H1 (cell line): ENCODE measurements around the gene ALDH3A1. TPM values are rescaled to one million over a fixed set of nuclear protein-coding genes. Genes with fewer than 3 reads are reported as not detected.

ENCODE experiments used
- BACH1 ChIP-seq: IDR thresholded peaks from 2 replicates; pipeline ENCODE4 v1.6.1; 2012; ENCODE audit warnings: low read length, improper control_type of control experiment
- CEBPB ChIP-seq: IDR thresholded peaks from 2 replicates; pipeline ENCODE4 v1.6.1; 2012; ENCODE audit warnings: low read depth, low read length
- EZH2 ChIP-seq: fragments of 200-600 bp; sonication (generic); IDR thresholded peaks from 2 replicates; pipeline ENCODE4 v1.7.1; 2012; ENCODE audit warnings: low read depth, mild to moderate bottlenecking, moderate library complexity, low read length, inconsistent platforms; ENCODE audit not compliant: severe bottlenecking
- polyA plus RNA-seq, 7 experiments: library from polyadenylated mRNA; depleted of rRNA in 3 of 7; stranded (reverse) in 5 of 7; unstranded in 2 of 7; fragments of >200 nt in 5 of 7; fragments of 200-250 nt in 2 of 7; gene quantifications; 1 replicate in 5 of 7; 2 replicates in 1 of 7; 4 replicates in 1 of 7; pipeline versions ENCODE4 v1.2.1 to v1.2.3, GENCODE V29; 2011 to 2013; ENCODE audit warnings: missing spikeins in 2 of 7, mixed read lengths in 2 of 7
- total RNA-seq: library from RNA; stranded (reverse); fragmentation: NEBNext Ultra II Directional; extraction: Animal tissue kit (Norgen Biotek cat#: 25700); gene quantifications from 2 replicates; pipeline ENCODE4 v1.2.1, GENCODE V29; 2021
- TF ChIP-seq, protein P1 (sequence below): fragments of 300-600 bp; sonication (generic); IDR thresholded peaks from 2 replicates; pipeline ENCODE4 v1.7.1; 2012; ENCODE audit warnings: low read length, moderate library complexity, mild to moderate bottlenecking, inconsistent platforms; ENCODE audit not compliant: insufficient replicate concordance

Gene ALDH3A1
- total and polyA plus RNA-seq, 2 of the 8 experiments (the other 6 are each of a cell fraction or from before 2014, with no cell fraction given): 0.37 to 1.4 TPM

DNA sequence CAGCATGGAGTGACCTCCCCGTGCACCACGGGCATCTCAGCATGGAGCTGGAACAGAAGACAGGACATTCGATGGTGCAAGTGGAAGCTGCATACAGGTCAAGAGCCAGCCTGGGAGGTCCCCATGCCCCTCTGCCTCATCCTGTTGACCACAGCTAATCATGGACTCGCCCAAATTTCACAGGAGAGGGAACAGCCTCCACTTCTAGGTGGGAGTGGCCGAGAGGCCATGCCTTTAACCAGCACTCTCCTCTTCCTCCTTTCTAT, 28.0 kb downstream of the ALDH3A1 start (continued):
- TF ChIP-seq CEBPB: no peak
- no peak for TF ChIP-seq EZH2
- TF ChIP-seq BACH1: no peak
- TF ChIP-seq, protein P1, sequence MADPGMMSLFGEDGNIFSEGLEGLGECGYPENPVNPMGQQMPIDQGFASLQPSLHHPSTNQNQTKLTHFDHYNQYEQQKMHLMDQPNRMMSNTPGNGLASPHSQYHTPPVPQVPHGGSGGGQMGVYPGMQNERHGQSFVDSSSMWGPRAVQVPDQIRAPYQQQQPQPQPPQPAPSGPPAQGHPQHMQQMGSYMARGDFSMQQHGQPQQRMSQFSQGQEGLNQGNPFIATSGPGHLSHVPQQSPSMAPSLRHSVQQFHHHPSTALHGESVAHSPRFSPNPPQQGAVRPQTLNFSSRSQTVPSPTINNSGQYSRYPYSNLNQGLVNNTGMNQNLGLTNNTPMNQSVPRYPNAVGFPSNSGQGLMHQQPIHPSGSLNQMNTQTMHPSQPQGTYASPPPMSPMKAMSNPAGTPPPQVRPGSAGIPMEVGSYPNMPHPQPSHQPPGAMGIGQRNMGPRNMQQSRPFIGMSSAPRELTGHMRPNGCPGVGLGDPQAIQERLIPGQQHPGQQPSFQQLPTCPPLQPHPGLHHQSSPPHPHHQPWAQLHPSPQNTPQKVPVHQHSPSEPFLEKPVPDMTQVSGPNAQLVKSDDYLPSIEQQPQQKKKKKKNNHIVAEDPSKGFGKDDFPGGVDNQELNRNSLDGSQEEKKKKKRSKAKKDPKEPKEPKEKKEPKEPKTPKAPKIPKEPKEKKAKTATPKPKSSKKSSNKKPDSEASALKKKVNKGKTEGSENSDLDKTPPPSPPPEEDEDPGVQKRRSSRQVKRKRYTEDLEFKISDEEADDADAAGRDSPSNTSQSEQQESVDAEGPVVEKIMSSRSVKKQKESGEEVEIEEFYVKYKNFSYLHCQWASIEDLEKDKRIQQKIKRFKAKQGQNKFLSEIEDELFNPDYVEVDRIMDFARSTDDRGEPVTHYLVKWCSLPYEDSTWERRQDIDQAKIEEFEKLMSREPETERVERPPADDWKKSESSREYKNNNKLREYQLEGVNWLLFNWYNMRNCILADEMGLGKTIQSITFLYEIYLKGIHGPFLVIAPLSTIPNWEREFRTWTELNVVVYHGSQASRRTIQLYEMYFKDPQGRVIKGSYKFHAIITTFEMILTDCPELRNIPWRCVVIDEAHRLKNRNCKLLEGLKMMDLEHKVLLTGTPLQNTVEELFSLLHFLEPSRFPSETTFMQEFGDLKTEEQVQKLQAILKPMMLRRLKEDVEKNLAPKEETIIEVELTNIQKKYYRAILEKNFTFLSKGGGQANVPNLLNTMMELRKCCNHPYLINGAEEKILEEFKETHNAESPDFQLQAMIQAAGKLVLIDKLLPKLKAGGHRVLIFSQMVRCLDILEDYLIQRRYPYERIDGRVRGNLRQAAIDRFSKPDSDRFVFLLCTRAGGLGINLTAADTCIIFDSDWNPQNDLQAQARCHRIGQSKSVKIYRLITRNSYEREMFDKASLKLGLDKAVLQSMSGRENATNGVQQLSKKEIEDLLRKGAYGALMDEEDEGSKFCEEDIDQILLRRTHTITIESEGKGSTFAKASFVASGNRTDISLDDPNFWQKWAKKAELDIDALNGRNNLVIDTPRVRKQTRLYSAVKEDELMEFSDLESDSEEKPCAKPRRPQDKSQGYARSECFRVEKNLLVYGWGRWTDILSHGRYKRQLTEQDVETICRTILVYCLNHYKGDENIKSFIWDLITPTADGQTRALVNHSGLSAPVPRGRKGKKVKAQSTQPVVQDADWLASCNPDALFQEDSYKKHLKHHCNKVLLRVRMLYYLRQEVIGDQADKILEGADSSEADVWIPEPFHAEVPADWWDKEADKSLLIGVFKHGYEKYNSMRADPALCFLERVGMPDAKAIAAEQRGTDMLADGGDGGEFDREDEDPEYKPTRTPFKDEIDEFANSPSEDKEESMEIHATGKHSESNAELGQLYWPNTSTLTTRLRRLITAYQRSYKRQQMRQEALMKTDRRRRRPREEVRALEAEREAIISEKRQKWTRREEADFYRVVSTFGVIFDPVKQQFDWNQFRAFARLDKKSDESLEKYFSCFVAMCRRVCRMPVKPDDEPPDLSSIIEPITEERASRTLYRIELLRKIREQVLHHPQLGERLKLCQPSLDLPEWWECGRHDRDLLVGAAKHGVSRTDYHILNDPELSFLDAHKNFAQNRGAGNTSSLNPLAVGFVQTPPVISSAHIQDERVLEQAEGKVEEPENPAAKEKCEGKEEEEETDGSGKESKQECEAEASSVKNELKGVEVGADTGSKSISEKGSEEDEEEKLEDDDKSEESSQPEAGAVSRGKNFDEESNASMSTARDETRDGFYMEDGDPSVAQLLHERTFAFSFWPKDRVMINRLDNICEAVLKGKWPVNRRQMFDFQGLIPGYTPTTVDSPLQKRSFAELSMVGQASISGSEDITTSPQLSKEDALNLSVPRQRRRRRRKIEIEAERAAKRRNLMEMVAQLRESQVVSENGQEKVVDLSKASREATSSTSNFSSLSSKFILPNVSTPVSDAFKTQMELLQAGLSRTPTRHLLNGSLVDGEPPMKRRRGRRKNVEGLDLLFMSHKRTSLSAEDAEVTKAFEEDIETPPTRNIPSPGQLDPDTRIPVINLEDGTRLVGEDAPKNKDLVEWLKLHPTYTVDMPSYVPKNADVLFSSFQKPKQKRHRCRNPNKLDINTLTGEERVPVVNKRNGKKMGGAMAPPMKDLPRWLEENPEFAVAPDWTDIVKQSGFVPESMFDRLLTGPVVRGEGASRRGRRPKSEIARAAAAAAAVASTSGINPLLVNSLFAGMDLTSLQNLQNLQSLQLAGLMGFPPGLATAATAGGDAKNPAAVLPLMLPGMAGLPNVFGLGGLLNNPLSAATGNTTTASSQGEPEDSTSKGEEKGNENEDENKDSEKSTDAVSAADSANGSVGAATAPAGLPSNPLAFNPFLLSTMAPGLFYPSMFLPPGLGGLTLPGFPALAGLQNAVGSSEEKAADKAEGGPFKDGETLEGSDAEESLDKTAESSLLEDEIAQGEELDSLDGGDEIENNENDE: no peak
- TF ChIP-seq, all 59 proteins: peak for 0
